Mesenteric fat pad (tissue), 1 donor: ENCODE measurements around the gene GRIK5. TPM values are rescaled to one million over a fixed set of nuclear protein-coding genes. Genes with fewer than 3 reads are reported as not detected.
"Not testable (repeated sequence)": the region's sequence is repeated elsewhere in the genome, so short reads cannot be mapped to it uniquely, and the experiment has no call there.

Experiments used
- DNase-seq: peaks from one replicate; pipeline ENCODE4 v3.0.0-alpha.2; 2020; ENCODE audit warnings: low spot score
- total RNA-seq: library from RNA; stranded (reverse); fragmentation: NEBNext Ultra II Directional; extraction: Animal tissue kit (Norgen Biotek cat#: 25700); gene quantifications from one replicate; pipeline ENCODE4 v1.2.1, GENCODE V29; 2021
- donor health status: DM: yes; HTN: yes; CAD: no.

Gene GRIK5
- total RNA-seq, 1 donor from 2014 or later = 0.80 TPM

DNA sequence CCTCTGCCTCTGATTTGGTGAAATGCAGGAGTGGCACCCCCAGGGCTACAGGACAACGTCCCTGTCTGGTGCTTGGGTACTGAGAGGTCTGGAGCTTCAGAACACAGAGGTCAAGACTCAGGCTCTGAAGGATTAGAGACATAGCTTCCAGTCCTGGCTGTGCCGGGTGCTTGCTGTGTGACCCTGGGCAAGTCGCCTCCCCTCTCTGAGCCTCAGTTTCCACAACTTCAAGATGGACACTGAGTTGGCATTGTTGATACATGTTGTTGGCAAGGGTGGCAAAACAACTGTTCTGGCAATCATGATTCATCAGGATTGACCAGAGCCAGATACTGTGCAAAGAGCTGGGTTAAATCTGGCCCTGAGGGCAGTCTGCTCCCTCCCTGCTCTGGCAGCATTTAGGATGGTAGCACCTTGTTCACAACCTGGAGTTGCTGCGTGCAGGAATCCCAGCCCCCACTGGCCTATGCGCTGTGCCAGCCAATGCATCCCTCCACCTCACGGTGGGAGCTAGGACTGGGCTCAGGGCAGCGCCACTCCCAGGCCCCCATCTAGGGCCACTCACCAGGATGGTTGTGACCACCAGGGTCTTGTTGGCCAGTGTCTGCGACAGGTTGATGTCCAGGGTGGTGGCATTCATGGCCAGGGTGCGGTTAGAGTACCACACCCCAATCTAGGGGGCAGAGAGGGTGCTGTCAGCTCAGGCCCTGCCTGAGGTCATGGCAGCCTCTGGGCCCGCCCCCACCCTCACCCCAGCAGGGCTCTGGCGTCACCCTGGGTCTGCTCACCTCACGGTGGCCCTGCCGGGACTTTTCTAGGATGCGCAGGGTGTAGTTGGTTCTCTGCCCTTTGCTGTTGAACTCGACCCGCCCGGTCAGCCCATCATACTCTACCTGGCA lies 16.7 kb downstream of the GRIK5 start:
- DNase-seq = no peak

DNA sequence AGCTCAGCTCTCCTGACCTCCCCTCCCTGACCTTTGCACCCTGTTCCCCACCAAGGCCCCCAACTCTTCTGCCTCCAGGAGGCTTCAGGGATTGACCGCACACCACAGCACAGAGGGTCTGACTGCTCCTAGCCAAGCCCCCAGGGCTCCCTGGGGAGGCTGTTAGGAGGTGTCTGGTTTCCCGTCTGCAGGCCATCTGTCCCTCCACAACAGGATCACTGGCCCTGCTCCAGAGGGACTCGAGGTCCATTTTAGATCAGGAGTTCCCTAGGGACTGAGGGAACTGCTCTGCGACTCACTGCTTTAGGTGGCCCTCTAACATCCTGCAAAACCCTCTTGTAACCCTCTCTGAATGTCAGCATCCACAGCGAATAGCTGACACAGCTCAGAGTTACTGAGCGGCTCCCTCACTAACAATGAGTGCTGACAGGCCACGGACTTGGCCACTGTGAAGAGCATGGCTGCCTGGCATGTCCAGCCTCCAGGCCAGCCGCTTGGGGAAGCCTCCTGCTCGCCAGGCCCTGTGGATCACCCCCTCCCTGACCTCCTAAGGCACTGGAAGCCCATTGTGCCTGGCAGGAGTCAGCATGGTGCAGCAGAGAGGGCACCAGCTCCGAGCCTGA lies 17.7 kb downstream of the GRIK5 start:
- DNase-seq = no peak

DNA sequence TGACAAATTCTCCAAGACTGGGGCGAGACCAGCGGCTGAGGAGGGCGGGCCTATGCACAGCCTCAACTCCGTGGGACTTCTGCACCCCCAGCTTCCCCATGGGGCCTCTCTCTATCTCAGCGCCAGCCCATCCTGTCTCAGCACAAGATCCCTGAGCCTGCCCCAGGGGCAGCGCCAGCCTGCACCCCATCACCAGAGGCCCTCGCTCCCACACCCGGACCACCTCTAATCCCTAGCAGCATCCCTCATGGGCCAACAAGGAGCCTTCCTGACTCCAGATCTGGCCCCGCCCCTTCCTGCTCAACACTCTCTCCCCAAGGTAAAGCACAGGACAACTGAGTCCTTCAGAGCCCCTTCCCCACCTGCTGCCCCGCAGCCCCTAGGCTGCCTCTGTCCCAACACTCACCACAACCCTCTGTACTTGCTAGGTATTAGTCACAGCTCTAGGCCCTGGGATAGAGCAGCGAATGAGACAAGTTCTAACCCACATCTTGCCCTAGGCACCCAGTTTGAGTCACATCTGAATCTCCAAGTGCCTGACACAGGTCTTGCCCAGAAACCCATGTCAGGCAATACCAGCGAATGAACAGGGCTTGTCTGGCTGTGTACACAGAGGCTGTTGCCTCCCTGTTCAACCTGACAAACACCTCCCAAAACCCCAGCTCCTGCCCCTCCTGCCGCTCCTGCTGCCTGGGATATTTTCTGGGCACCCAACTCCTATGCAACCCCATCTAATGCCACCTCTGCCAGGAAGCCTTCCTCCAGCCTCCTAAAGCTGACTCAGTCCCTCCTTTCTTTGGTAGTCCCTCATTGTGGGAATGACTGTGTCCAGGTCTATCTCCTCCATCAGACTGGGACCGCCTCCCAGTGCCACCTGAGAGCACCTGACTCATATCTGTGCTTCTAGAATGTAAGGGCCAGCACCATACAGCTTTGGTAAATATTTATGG lies 18.6 kb downstream of the GRIK5 start:
- DNase-seq = no peak

DNA sequence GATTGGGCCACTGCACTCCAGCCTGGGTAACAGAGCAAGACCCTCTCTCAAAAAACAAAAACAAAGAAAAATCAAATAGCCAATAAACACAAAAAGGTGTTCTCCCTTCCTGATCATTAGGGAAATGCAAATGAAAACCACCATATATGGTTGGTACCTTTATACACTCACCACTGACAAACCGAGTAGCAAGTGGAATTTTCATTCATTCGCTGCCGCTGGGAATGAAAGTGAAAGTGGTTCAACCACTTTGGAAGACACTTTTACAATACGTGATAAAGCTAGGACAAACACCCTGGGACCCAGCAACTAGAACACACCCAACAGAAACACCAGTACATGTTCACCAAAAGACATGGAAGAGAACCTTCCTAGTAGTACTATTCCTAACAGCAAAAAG lies 21.0 kb downstream of the GRIK5 start:
- DNase-seq = no peak

DNA sequence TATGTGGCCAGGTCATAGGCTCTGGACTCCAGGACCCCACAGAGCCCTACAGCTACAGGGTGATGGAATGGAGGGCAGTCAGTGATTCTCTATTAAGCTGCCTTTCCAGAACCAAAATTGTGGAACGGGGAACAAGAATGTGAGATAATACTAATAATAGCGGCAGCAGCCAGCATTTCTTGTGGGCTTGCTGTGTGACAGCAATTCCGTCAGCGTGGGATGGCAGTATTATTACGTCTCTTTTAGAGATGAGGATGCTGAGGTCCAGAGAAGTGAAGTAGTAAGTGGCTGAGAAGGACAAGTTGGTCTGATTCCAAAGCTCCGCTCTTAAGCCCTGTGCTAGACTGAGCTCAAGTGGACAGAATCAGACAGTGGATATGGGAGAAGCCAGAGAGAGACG lies 24.4 kb downstream of the GRIK5 start:
- no peak for DNase-seq

DNA sequence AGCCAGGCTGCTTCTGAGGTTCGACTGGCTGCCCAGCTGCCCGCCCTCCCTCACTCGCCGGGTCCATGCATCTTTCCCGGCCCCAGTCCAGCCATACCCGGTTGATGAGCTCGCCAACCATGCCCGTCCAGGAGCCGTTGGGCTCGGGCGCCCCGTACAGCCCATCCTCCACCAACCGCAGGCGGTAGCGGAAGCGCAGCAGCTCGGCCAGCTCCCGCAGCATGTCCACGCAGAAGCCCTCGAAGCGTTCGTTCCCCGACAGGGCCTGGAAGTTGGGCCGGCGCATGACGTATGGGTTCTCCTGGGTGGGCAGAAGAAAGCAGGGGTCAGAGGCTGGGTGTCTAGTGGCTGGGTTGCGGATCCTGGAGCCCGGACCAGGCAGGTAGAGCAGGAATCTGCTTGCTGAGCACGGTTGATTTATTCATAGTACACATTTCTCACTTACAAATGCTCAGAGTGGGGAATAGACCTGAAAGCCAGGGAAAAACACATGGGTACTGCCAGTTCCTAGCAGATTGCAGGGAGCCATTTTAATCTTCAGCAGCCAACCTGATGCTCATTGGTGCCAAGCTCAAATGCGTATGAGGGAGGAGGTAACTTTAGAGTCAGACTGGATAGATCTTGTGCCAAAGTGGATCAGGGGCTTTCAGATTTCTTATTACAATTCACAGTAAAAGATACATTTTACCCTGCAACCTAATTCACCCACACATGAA lies 27.4 kb downstream of the GRIK5 start:
- DNase-seq = no peak

DNA sequence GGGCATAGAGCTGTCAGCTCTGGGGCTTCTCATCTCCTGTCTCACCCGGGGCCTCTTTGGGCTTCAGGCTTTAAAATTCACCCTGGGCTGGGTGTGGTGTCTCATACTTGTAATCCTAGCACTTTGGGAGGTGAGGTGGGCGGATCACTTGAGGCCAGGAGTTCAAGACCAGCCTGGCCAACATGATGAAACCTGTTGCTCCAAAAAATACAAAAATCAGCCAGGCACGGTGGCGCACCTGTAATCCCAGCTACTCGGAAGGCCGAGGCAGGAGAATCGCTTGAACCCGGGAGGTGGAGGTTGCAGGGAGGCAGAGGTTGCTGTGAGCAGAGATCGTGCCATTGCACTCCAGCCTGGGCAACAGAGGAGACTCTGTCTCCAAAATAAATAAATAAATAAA lies 29.5 kb downstream of the GRIK5 start:
- not testable (repeated sequence) for DNase-seq

DNA sequence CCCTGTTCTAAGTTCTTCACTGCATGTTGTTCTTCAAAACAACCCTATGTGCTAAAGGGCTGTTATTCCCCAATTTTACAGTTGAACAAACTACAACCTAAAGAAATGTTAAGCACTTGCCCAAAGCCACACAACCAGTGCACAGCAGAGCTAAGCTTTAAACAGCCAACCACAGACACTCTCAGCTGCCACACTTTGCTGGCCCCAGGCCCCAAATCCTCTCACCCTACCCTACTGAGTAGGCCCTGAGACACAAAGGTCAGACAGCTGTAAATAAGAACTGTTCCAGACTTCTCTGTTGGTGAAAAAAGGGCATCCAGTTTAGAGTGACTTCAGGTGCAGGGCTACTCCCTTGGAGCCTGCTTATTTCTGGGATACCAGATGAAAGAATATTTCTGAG lies 30.0 kb downstream of the GRIK5 start:
- DNase-seq = no peak

DNA sequence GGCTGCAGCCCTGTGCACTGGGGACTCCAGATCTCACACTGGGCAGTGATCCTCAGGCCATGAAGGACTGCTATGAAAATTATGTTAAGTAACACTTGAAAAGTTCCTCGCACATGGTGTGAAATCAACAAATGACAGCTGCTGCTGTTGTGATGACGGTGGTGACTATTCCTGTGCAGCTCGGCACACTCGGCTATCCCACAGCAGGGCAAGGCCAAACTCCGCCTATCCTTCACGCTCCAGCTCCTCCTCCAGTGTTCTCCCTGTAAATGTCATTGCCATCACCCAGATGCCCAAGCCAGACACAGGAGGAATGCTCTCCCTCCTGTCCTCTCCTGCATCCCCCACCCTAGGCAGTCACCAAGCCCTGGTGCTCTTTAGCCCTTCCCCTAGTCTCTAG lies 31.3 kb downstream of the GRIK5 start:
- no peak for DNase-seq

DNA sequence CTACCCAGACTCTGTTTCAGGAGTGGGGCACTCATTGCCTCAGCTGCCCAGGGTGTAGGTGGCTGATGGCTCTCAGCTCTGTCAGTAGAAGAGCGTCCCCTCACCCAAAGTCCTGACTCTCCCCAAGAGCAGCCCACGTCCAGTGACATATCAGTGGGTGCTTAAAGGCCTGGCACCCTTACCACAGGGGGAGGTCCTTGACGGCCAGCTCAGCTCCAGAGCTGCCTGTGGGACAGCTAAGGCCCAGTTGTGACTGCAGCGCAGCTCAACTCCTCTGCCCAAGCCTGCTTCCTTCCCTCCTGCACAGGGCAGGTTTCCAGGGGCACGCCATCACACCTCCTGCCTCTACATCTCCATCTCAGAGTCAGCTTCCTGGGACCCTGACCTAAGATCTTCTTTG lies 32.4 kb downstream of the GRIK5 start:
- DNase-seq = no peak

DNA sequence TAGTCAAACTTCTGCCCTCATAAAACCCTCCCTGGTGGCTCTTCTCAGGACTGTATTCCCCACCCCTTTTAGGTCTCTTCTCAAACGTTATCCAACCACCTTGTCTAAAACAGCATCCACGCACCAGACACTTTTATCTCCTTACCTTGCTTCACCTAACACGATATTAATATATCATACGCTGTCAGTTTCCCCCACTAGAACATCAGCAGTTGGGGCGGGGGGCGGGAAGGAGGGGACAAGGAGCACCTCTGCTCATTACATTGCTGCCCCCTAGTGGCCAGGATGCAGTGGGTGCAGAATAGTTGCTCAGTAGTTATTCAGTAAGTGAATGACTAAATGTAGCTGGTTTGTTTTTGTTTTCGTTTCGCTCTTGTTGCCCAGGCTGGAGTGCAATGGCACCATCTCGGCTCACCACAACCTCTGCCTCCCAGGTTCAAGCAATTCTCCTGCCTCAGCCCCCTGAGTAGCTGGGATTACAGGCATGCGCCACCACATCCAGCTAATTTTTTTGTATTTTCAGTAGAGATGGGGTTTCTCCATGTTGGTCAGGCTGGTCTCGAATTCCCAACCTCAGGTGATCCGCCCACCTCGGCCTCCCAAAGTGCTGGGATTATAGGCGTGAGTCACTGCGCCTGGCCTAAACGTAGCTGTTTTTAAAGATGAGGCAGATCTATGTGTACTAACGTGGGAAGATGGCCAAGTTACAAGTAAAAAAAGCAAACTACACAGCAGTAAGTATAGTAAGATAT lies 35.2 kb downstream of the GRIK5 start:
- not testable (repeated sequence) for DNase-seq

DNA sequence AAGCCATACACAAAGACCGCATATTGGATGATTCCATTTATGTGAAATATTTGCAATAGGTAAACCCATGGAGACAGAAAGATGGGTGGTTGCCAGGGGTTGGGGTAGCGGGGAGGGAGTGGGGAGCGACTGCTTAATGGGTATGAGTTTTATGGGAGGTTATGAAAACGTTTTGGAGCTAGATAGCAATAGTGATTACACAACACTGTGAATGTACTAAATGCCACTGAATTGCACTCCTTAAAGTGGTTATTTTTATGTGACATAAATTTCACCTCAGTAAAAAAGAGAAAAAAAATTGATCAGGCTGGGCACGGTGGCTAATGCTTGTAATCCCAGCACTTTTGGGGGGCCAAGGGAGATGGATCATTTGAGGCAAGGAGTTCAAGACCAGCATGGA lies 36.6 kb downstream of the GRIK5 start:
- DNase-seq = no peak

DNA sequence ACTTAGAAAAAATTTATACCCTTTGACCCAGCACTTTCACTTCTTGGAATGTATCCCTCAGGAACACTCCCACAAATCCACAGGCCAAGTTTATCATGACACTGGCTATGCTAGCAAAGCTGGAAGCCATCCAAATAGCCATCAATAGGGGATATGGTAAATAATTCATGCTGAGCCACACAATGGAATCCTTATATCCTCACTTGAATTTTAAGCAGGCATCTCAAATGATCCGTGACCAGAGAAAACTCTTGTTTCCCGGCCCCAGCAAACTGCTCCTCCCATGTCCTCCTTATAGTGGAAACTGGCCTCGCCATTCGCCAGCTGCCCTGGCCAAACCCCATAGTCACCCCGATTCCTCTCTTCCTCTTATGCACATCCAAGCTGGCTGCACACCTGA lies 37.6 kb downstream of the GRIK5 start:
- no peak for DNase-seq

DNA sequence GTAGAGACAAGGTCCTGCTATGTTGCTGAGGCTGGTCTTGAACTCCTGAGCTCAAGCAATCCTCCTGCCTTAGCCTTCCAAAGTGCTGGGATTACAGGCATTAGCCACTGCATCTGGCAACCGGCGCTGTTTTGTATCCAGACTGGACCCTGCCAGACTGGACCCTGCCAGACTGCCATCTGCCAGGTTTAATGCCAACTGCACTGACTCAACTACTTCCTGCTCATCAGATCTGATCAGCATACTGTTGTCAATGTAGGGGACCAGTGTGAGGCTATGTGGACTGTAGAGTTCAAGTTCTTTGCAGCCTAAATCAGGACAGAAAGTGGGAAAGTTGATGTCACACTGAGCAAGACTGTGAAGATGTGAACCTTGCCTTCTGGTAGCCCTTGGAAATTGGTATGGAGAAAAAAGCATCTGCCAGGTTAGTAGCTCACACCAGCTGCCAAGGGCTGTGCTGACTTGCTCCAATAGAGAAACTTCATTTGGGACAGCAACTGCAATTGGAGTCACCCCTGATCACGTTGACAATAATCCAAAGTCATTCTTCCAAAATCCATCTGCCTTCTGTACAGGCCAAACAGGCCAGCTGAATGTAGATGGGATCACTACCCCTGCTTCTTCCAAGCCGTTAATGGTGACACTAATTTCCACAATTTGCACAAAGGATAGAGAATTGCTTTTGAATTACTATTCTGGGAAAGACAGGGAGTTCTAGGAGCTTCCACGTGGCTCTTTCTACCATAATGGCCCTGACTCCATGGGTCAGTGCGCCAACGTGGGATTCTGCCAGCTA lies 39.2 kb downstream of the GRIK5 start:
- no peak for DNase-seq

DNA sequence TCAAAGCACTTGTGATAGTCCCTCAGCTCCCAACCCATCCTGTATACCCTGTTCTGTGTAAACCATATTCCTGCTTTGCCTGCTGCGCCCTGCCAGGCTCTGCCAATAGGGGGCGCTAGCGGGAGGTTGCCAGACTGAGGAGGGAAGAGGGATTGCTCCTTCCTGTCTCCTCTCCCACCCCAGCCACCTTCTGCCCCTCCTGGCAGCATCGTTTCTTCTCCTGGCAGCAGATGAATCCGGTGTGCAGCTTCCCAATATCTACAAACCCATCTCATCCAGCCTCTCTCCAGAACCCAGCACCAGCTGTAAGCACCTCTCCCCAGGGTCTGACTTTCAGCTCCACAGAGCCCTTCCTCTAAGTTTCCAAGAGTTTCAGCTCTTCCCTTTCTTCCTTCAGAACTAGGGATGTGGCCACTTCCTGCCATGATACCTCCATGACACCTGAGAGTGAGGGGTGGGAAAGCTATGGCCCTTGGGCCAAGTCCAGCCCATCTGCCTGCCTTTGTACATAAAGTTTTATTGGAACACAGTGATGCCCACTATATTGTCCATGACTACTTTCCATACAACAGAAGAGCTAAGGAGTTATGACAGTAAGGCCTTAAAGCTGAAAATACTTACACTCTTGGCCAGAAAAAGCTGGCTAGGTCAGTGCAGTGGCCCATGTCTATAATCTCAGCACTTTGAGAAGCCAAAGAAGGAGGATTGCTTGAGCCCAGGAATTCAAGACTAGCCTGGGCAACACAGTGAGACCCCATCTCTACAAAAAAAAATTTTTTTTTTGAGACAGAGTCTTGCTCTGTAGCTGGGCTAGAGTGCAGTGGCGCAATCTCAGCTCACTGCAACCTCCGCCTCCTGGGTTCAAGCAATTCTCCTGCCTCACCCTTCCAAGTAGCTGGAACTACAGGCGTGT lies 41.4 kb downstream of the GRIK5 start:
- no peak for DNase-seq

DNA sequence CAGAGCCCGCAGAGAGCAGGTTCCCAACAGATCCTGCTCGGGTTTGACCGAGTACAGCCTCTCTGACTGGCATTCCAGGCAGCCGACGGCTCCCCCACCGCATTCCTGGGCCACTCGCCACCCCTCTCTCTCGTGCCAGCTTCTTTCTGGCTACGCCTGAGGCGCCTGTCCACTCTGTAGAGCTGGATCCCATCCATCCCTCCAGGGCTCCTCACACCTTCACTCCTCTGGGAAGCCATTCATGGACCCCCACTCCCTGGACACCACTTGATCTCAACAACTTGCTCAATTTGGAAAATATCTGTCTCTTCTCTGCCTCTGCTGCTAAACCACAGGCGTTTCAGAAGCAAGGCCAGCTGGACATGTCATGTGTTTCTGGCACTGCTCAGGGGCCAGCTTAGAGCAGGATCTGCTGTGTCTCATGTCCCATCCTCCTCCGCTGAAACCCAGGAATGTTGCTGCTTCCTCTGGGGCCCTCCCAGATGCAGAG lies 45.3 kb downstream of the GRIK5 start:
- DNase-seq = no peak

DNA sequence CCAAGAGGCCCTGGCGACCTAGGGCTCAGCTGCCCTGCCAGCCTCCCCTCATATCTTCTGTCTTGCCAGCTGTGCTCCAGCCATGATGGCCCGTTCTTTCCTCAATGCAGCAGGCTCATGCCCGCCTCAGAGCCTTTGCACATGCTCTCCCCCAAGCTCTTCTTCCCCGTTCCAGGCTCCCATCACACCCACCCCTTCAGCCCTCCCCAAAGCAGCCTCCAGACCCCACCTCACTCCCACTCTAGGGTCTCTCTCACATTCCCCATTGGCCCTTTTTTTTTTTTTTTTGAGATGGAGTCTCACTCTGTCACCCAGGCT lies 46.1 kb downstream of the GRIK5 start:
- DNase-seq = no peak
